Psoas muscle (tissue), 8 donors: ENCODE results near the gene DNM3. TPM values are rescaled to one million over a fixed set of nuclear protein-coding genes. Genes with fewer than 3 reads are reported as not detected.

Source experiments
- ATAC-seq, 4 donors: fragments of 200-7000 bp; cut with Tn5 transposase; one replicate each; pipeline ENCODE4 v1.9.1; 2020; ENCODE audit warnings: moderate library complexity in 3 of 4, mild to moderate bottlenecking in 2 of 4
- DNase-seq, 2 donors: peaks; one replicate each; pipeline ENCODE4 v3.0.0-alpha.2; 2020
- H3K27ac ChIP-seq: fragments of 200-600 bp; one replicate; pipeline ENCODE4 v1.8.0; 2022
- H3K27me3 ChIP-seq, 3 donors: fragments of 200-600 bp in 1 of 3; one replicate each; pipeline versions ENCODE4 v1.6.1 to v1.8.0; 2013 to 2022; ENCODE audit warnings: low read length in 2 of 3, mild to moderate bottlenecking in 2 of 3, moderate library complexity in 1 of 3; ENCODE audit not compliant: insufficient read depth in 3 of 3
- H3K36me3 ChIP-seq, 2 donors: fragments of 200-600 bp in 1 of 2; one replicate each; pipeline versions ENCODE4 v1.6.1 to v1.8.0; 2013 to 2022; ENCODE audit warnings: low read depth in 1 of 2, mild to moderate bottlenecking in 1 of 2, moderate library complexity in 1 of 2; ENCODE audit not compliant: insufficient read depth in 1 of 2
- H3K4me1 ChIP-seq: fragments of 200-600 bp; one replicate; pipeline ENCODE4 v1.8.0; 2022
- H3K4me3 ChIP-seq: fragments of 200-600 bp; one replicate; pipeline ENCODE4 v1.8.0; 2022; ENCODE audit warnings: mild to moderate bottlenecking
- H3K9me3 ChIP-seq: fragments of 200-600 bp; one replicate; pipeline ENCODE4 v1.8.0; 2022
- CTCF ChIP-seq: fragments of 200-600 bp; IDR thresholded peaks from one replicate; pipeline ENCODE4 v1.8.0; 2022; ENCODE audit warnings: antibody characterized with exemption
- WGBS, 3 donors: extraction: QIAGEN DNeasy Blood & Tissue Kit; methylation state at CpG; one replicate each; pipeline versions ENCODE4 v1.1.6 to v1.1.7; 2013; 5-methylcytosine and 5-hydroxymethylcytosine counted together
- intact Hi-C, 2 donors: fragments of 100-400 bp; cut with DNase I; formaldehyde crosslinking; loops; one replicate each; pipeline versions ENCODE4 v1.11.0 to v1.14.2; 2022
- polyA plus RNA-seq, 3 donors: library from polyadenylated mRNA; stranded (reverse); fragments of 200-250 nt; gene quantifications; one replicate each; pipeline ENCODE4 v1.2.3, GENCODE V29; 2013
- total RNA-seq, 4 donors: library from RNA; stranded (reverse); fragmentation: NEBNext Ultra II Directional in 2 of 4; extraction: Animal tissue kit (Norgen Biotek cat#: 25700) in 2 of 4; gene quantifications; one replicate each; pipeline versions ENCODE4 v1.2.1 to v1.2.4, GENCODE V29; 2021 to 2023
- donor health status: healthy with polysubstance abuse.
- donor health status: DM: no; HTN: no; CAD: no; lungs with moderate emphysema.
- donor health status: Bipolar disorder and iron deficiency.
- donor health status: healthy.
- donor health status: DM: yes; HTN: yes; CAD: no.
- donor health status: DM: no; HTN: no; CAD: no.
- donor health status: DM: no; HTN: no; CAD: no.
- donor health status: DM: yes; HTN: yes; CAD: no.

DNM3 gene
- total and polyA plus RNA-seq, 7 donors: 0.31 to 1.0 (median 0.77) TPM

GRCh38 chr1:172394811-172395210, 553.5 kb downstream of the DNM3 start:
- DNase-seq: no peak

GRCh38 chr1:172395576-172395975, 554.3 kb downstream of the DNM3 start:
- TF ChIP-seq CTCF: no peak
- ATAC-seq (no peak), DNase-seq (no peak)
- no peaks in the 10 kb centered on the region for H3K27me3 ChIP-seq
- H3K4me3 ChIP-seq: no peak overlapping the region
- WGBS, 3 donors: 89 to 95% (median 92%) methylated on average over 3 of the region's 3 CpGs
- H3K4me1 ChIP-seq: no peaks in the 10 kb centered on the region
- intact Hi-C loops: loop anchor here in 1 of 2 donors (5.0 kb wide), 2 partner anchors 258 to 393 kb away; no protein-coding TSS in a partner anchor
- H3K27ac ChIP-seq: no peak overlapping the region
- no peaks in the 10 kb centered on the region for H3K36me3 ChIP-seq
- H3K9me3 ChIP-seq: no peaks in the 10 kb centered on the region

More at GRCh38 chr1:172394811-172395210, 553.5 kb downstream of the DNM3 start:
- whole genome bisulfite sequencing, 3 donors: 90 to 93% (median 90%) methylated on average over 5 of the region's 5 CpGs
- intact Hi-C loops: loop anchor here in 1 of 2 donors (5.0 kb wide), 2 partner anchors 258 to 393 kb away; no protein-coding TSS in a partner anchor
- Histone ChIP-seq H3K27me3 (no peaks in the 10 kb centered on the region), H3K27ac (no peak overlapping the region), H3K4me3 (no peak overlapping the region), H3K36me3 (no peaks in the 10 kb centered on the region), H3K9me3 (no peaks in the 10 kb centered on the region), H3K4me1 (no peaks in the 10 kb centered on the region)
- TF ChIP-seq CTCF: no peak
- ATAC-seq: no peak

- intact Hi-C loops: loop anchor here in 1 of 2 donors (5.0 kb wide), 2 partner anchors 260 to 395 kb away; no protein-coding TSS in a partner anchor
- TF ChIP-seq CTCF: no peak
- Histone ChIP-seq H3K27ac (no peak overlapping the region), H3K27me3 (no peaks in the 10 kb centered on the region), H3K4me3 (no peak overlapping the region), H3K9me3 (no peaks in the 10 kb centered on the region), H3K4me1 (no peaks in the 10 kb centered on the region), H3K36me3 (no peaks in the 10 kb centered on the region)
- ATAC-seq: no peak
- 79 to 87% (median 84%) methylated on average over 3 of the region's 3 CpGs for WGBS, 3 donors
- DNase-seq: no peak
These were observed 555.9 kb downstream of the DNM3 start for GRCh38 chr1:172397221-172397620.

GRCh38 chr1:172397633-172398032, 556.3 kb downstream of the DNM3 start:
- Histone ChIP-seq H3K27ac (no peak overlapping the region), H3K36me3 (no peaks in the 10 kb centered on the region), H3K27me3 (no peaks in the 10 kb centered on the region), H3K4me1 (no peaks in the 10 kb centered on the region), H3K4me3 (no peak overlapping the region), H3K9me3 (no peaks in the 10 kb centered on the region)
- no peak for TF ChIP-seq CTCF
- ATAC-seq: no peak
- 78 to 93% (median 84%) methylated on average over 2 of the region's 2 CpGs for WGBS, 3 donors
- intact Hi-C loops: loop anchor here in 1 of 2 donors (5.0 kb wide), 2 partner anchors 260 to 395 kb away; no protein-coding TSS in a partner anchor
- no peak for DNase-seq

- intact Hi-C loops: loop anchor here in 1 of 2 donors (5.0 kb wide), 2 partner anchors 261 to 396 kb away; no protein-coding TSS in a partner anchor
- H3K4me3 ChIP-seq: no peak overlapping the region
- 50 to 64% (median 61%) methylated on average over 2 of the region's 2 CpGs for WGBS, 3 donors
- no peaks in the 10 kb centered on the region for H3K4me1 ChIP-seq
- ATAC-seq: peak in 1 of 4 donors; percentile 60
- TF ChIP-seq CTCF: no peak
- H3K27ac ChIP-seq: peak overlapping the region; percentile 56
- no peak for DNase-seq
- H3K36me3 ChIP-seq: no peaks in the 10 kb centered on the region
- H3K27me3 ChIP-seq: no peaks in the 10 kb centered on the region
- no peaks in the 10 kb centered on the region for H3K9me3 ChIP-seq
These were observed 556.9 kb downstream of the DNM3 start for GRCh38 chr1:172398193-172398592.
